HG03442 (cell line): ENCODE data around the gene IL1RN.

ENCODE experiments used
- ATAC-seq: cut with Tn5 transposase; IDR thresholded peaks from one replicate; pipeline ENCODE4 v1.9.1; 2021; ENCODE audit warnings: mild to moderate bottlenecking, moderate library complexity; ENCODE audit not compliant: unreplicated experiment

The IL1RN gene

GRCh38 chr2:113124984-113125855 is 2.2 kb upstream of the IL1RN start:
- ATAC-seq, result peak; percentile 7

- no peak for ATAC-seq
Observed at GRCh38 chr2:113127646-113128570, 510 bp downstream of the IL1RN start.

GRCh38 chr2:113129519-113130078 is 2.2 kb downstream of the IL1RN start:
- ATAC-seq, result no peak

GRCh38 chr2:113131352-113132185 is 4.2 kb downstream of the IL1RN start:
- no peak for ATAC-seq

GRCh38 chr2:113132414-113133021 is 5.1 kb downstream of the IL1RN start:
- ATAC-seq, result no peak

- no peak for ATAC-seq
Observed at GRCh38 chr2:113133704-113134598, 6.6 kb downstream of the IL1RN start.

GRCh38 chr2:113134717-113135116 is 7.3 kb downstream of the IL1RN start:
- ATAC-seq, result no peak

GRCh38 chr2:113135317-113135716 is 7.9 kb downstream of the IL1RN start:
- peak; percentile 41 for ATAC-seq

- no peak for ATAC-seq
Observed at GRCh38 chr2:113136828-113137775, 9.7 kb downstream of the IL1RN start.

GRCh38 chr2:113137827-113138226 is 10.4 kb downstream of the IL1RN start:
- ATAC-seq, result no peak

GRCh38 chr2:113138428-113139322 is 11.3 kb downstream of the IL1RN start:
- peak; percentile 52 for ATAC-seq

GRCh38 chr2:113141451-113141850 is 14.1 kb downstream of the IL1RN start:
- ATAC-seq, result no peak

GRCh38 chr2:113142290-113142689 is 14.9 kb downstream of the IL1RN start:
- no peak for ATAC-seq

GRCh38 chr2:113144259-113144658 is 16.9 kb downstream of the IL1RN start:
- no peak for ATAC-seq

- no peak for ATAC-seq
Observed at GRCh38 chr2:113148606-113149552, 21.5 kb downstream of the IL1RN start.
